GM21423 (cell line): ENCODE measurements around the gene DCDC2C.
A peak's percentile ranks its signal among the peaks of the same experiment; 100 is the strongest.

Source experiments
- ATAC-seq: cut with Tn5 transposase; IDR thresholded peaks from one replicate; pipeline ENCODE4 v1.9.1; 2021; ENCODE audit warnings: mild to moderate bottlenecking, moderate library complexity; ENCODE audit not compliant: unreplicated experiment

DCDC2C gene

DNA sequence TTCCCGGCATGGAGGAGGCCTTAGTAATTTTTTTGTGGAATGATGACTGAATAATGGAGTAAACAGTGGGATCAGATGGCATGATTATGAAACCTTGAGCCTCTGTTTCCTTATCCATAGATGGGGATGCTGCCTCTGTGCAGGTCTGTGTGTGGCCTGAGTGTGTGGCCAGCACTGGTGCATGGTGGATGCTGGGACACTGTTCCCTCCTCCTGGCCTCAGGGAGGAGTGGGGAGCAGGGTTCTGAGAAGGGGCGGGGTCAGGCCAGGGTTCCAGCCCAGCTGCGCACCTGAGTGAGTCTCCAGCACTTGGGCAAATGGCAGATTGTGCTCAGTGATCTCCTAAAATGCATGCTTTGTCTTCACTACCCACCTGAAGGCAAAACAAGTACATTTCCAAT is 66.4 kb downstream of the DCDC2C start:
- ATAC-seq = no peak

DNA sequence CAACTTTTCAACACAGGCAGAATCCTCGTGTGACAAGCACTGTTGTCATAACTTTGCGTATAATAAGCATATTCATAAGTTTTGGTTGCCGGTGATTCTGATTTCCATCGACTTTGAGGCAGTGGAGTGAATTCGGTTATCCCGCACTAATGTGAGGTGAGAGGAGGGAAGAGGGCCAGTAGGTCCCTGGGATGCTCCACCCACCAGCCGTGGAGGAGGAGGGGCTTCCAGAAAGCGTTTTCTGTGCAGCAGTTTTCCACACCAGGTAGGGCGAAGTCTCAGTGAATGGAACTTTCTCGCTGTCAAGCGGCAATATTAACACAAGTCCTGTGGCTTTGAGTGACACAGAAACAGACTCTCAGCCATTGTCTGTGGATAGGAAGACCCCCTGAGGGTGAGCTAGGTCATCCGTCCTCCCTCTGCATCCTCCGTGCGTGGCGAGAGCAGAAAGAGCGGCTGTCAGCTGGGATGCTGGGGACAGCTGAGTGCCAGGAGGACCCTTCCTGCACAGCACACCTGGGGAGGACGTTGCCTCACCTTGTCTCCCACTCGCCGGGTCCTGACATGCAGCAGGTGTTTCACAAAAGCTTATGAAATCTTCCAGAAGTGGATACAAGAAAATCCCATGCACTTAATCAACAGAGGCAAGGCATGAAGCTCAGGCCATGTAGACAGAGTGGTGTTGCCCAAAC is 67.5 kb downstream of the DCDC2C start:
- ATAC-seq = no peak

DNA sequence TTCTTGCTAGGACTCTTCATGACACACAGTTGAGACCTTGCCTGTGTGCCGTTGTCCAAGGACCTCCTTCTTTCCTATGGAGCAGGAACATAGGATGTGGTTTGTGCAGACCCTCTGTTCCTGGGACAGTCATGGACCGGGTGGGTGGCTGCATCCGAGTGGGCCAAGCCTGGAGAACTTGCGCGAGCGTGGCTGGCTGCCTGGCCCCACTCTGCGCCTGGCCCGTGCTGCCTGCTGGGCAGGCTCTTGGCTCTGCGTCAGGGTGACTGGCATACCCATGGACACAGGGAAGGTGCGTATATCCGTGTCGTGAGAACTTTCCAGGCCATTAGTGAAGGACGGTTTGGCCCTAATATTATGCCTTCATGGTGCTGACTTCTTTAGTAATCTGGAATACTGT is 68.2 kb downstream of the DCDC2C start:
- ATAC-seq = no peak

DNA sequence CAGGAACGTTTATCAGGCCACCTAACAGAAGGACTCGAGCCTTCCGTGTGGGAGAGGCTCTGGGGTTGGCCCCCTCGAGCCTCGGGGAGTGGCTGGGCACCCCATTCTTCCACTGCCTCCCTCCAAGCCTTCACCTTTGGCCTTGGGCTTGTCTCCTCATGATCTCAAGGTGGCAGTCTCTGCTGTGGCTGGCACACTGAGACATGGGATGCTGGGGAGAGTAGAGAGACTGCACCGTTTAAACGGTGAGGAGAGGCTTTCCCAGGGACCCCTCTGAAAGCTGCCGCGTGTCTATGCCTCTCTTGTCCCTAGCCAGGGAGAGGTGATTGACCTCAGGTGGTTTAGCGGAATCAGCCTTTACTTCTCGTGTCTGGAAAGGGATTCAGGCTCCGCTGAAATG is 71.0 kb downstream of the DCDC2C start:
- ATAC-seq = no peak

DNA sequence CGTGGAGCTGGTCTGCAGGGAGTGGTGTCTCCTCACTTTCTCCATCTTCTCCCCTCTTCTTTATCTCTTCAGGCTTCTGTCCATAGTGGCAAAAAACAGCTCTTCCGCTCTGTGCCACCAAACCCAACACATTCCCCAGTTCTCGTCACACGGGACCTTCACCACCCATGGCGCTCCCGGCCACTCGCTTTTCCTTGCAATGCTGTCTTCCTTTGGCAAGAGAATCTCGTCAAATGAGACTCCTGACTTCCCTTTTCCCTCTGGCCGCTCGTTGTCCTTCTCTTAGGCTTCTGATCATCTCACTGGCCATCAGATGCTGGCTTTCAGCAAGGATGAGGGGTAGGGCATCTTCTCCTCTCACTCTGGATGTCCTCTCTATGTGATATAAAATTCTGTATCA is 72.9 kb downstream of the DCDC2C start:
- ATAC-seq = no peak

DNA sequence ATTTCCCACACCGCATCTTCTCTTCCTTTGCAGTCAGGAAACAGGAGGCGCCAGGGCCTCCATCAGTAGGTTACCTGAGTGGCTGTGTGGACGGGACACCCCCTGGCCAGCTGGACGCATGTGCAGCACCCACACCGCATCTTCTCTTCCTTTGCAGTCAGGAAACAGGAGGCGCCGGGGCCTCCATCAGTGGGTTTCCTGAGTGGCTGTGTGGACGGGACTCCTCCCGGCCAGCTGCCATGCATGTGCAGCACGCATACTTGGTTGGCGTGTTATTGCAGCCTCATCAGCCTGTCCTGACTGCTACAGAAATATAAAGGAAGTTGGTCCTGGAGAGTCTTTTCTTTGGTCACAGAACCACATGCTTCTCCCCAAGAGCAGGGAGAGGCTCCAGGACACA is 74.6 kb downstream of the DCDC2C start:
- ATAC-seq = no peak

DNA sequence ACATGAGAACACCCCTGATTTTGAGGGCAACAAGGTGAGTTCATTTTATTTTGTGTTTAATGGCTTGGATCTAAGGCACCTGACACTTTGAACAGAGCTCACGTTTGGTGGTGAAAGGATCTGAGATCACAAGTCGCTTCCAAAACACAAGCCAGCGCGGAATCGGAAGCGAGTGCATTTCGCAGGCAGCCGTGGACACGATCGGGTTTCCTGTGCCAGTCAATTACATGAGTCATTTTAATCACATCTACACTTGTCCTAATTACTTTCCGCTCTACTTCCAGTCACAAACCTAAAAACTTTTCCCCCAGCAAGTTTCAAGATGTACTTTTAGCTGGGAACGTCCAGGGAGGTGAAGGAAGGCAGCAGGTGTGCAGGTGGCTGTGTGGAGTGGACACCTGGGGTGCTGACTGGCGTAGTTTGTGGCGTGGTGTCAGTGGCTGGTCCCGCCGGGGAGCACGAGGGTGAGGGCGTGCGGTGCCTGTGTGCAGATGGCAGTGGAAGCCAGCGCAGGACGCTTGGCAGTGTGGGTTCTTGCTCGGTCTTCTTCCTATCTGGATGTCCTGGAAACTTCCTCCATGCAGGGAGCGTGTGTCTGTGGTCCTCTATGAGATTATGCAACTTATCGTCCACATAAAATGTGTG is 75.6 kb downstream of the DCDC2C start:
- ATAC-seq = no peak

DNA sequence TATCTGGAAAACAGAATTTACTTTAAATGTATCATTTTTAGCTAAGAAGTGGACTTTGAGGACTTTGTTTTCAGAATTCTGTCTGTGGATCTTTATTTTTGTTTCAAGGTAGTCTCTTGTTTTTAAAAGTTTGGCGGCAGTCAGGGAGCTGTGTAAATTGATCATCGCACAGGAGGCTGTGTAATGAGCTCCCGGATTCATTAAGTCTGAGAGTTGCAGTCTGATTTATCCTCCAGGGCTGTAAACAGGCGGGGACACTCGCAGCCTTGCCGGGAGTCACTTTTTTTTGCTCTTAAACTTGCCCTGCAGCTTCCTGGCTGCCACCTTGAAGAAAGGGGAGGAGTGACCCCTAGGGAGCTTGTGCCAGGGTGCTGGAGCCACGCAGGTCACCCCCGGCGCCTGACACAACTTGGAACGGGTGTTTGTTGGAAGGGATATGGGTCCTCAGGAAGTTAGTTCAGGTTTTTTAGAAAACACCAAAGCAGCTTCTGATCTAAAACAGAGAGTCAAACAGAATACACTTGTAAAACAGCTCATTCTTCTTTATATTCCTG is 76.2 kb downstream of the DCDC2C start:
- ATAC-seq = no peak

DNA sequence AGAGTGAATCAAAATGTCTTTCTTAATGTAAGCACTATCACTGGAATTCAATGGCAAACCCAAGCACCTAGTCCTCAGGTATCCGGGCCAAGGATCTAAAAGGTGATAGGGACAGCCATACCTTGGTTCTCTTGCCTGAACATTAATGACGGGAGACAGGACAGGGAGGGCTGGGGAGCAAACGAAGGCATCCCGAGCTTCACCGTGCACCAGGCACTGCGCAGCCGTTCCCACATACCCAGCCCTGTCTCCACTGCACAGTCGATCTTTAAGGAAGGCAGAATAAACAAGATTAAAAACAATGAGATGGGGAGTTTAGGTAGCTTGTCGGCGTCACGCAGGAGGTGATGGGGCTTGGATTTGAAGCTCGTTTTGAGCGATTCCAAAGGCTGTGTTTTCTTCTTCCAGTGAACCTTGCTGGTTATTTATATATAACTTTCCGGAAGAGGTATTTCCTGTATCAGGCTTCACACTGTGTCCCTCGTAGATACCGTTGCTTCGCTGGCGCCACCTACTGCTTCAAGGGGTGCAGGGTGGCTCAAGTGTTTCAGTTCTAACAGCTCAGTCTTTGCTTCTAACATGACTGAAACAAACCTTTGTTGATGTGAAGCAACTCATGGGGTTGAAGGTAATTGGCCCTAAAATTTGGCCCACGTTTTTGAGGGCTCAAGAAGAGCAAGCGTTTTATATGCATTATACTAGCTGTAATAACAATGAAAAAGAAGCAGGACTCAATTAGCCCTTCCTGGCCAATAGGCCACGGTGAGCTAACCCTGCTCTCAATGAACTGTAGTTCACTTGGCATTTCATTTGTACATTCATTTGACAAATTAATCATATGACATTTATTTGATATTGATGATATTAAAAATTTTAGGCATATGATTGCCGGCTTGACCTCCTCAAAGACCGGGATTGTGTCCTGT is 77.4 kb downstream of the DCDC2C start:
- peak; percentile 98 for ATAC-seq

DNA sequence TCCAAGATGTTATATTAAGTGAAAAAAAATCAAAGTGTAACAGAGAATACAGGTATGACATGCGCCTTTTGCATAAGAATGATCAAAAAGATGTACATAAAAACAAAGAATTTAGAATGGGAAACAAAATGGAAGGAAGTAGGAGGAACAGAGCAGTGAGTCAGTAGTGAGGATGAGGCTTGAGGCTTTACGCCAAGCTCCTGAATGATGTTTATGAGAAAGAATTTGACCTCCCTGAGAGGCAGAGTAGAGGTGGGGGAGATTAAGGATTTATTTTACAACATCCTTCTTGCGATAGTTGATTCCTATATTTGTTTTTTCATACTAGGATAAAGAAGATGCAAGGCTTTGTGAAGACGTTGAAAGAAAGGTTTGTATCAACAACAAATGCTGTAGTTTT is 81.4 kb downstream of the DCDC2C start:
- ATAC-seq = no peak

DNA sequence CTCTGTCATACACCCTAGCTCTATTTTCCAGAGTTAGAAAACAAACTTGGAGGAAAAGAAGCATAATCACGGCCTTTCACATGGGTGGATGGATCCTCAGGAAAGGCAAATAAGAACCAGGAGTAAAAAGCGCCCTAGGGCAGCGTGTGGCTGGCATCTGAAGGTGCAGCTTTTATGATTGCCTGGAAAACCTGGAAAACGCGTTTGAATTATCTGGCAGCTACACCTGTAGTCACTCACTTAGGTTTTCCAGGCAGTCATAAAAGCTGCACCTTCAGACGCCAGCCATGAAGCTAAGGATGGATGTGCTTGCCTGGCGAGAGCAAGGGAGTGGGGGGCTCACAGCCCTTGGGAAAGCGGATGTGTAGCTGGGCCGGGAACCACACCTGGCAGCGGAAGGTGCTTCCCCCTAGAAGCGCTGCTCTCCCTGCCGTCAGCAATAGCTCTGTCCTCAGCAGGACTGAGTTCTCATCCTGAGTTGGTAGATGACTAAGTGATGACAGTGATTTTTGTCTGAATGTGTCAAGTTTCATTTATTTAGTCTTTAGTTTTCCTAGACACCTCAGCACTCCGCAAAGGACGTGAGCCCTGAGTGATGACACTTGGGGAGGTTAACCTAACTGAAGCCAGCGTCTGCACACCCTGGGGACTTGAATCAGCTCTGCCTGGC is 82.0 kb downstream of the DCDC2C start:
- no peak for ATAC-seq

DNA sequence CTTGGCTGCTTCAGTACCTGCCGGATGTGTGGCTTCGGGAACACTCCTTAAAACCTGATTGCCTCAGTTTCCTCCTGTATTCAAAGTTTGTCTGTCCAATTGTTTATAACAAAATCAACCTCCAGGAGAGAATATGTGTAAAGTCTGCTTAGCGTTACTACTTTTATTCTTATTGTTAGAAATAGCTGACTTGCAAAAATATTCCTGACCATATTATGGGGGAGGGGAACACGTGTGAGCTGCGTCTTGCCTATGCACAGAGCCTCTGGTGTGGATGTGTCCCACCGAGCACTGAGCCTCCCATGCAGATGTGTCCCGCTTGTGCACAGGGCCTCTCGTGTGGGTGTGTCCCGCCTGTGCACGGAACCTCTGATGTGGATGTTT is 82.5 kb downstream of the DCDC2C start:
- ATAC-seq = no peak

DNA sequence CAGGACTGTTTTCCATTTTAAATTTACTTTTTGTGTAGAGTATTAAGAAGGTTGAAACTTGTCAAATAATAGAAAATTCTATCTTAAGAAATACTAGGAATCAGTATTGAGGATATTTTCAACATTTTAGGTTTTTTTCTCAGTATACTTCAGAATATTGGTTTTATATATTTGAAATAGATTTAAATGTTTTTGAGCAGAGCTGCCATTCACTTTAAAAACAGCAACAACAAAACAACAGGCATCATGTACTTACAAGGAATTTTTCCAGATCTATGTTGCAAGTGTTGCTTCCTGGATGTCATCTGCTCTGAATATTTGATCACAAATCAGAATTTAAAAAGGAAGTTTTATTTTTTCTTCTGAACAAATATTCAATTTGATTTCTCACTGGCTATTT is 84.4 kb downstream of the DCDC2C start:
- no peak for ATAC-seq

DNA sequence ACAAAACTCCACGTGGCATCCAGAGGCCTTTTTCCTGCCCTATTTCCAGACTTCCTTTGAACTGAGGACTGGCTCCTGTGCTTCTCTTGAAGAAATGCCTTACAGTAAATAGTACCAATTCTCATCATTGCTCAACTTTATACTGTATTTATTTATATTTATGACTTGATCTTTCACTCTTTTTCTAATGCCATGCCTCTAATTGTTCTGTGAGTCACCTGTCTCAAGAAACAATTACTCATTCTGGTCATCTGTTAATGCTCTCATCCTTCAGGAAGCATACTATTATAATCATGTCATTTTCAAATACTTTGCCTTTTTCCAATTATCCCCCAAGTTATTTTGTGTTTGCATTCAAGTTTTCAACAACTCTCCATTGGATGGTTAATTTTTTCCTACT is 85.9 kb downstream of the DCDC2C start:
- no peak for ATAC-seq

DNA sequence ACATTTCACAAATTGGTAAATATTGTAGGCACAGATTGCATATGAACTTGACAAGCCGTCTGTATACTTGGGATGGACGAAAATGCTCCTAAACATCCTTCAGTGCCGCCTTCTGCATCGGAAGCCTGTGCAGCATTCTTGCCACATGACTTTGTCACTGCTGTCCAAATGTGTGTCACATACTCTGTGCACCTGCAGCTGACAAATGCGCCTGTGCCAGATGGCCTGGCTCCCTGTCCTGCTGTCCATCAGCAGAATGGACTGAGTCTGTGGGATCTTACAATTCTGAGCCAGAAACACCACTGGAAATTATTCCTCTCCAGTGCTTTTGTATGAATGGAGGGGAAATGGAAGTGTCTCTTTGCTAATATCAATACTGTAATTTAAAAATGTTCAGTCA is 89.9 kb downstream of the DCDC2C start:
- no peak for ATAC-seq

DNA sequence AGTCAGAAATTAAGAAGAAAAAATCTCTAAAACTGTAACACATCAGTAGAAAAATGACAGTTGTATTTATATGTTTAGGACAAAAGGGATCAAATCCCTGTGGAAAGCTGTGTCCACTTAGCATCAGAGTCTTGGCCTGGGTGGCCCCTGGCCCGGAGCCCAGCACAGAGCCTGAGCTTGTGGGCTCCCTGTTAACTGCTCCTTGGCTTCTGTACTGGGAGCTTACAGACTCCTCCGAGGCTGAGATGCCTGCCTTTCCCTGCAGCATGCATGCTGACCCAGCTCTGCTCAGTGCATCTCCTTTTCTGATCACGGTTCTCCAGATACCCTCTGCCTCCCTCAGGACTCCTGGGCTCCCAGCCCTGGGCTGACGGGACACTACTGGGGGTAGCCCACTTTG is 98.1 kb downstream of the DCDC2C start:
- ATAC-seq = no peak

DNA sequence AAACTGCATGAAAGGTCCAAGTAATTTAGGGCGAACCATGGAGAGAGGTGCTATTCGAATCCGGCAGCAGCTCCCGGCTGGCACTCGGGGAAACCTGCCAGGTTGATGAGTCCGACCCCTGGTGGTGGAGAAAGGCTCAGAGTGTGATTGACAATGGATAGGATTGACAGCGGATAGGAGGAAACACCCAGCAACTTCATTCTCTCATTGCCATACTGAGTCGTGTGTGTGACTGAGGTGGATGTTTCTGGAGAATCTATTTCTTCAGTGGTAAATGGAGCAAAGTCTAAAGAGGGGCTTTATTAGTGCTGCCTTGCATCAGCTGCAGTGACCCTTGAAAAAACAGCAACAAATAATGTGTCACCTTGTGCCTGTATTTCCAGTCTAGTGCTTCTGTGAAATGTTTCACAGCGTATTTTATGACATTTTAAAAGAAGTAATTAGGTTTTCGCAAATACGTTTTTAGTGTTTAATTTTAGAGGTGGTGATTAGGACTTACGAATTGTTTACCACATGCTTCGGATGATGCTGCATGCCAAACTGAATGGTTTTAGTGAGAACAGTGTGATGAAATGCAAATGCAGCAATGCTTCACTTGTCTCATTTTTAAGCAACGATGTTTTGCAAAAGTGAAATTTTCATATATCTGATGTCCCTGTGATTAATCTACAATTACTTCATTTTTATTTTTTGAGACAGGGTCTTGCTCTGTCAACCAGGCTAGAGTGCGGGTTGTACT is 102.0 kb downstream of the DCDC2C start:
- ATAC-seq = no peak

DNA sequence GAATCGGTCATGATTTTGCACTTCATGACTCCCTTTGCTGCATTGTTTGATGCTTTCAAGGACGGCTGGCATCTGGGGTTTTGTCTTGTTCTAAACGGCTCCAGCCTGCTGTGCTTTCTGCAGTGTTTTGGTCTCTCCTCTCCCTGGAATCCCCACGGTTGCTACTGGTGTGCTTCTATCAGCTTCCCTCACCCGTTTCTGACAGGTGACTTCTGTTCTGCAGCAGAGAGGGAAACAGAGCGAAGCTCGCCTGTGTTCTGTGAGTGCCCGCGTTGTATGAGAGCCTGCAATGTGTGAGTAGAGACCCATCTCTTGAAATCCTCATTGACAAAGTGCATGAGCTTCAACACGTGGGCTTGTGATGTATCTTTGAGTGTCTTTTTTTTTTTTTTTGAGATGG is 102.8 kb downstream of the DCDC2C start:
- no peak for ATAC-seq

DNA sequence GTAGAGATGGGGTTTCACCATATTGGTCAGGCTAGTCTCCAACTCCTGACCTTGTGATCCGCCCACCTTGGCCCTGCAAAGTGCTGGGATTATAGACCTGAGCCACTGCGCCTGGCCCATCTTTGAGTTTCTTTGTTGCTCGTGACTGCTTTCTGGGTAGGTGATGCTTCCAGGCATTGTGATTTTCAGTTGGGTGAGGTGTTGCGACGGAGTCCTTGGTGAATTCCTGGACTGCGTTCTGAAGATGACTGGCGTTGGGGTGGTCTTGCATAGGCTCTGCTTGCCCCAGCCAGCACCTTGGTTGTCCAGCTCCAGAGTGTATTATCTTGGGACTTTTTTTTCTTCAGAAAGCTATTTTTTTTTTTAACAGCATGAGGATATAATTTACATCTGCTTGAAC is 103.4 kb downstream of the DCDC2C start:
- ATAC-seq = no peak

DNA sequence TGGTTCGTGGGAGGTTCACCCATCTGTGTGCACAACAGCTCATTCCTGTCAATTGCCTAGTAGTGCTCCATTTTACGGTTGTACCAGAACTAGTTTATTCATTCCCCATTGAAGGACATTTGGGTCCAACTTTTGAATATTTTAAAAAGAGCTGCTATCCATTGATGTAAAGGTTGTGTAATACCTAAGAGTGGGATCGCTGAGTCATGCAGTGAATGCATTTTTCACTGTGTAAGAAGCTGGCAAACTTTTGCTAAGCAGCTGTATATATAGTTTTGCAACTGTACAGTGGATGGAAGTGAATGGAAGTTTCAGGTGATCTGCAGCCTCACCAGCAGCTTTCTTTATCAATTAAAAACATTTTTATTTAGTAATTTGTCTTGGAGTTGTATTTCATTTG is 104.5 kb downstream of the DCDC2C start:
- no peak for ATAC-seq
